ENCODE measurements around the gene HMCN2.

The HMCN2 gene

DNA sequence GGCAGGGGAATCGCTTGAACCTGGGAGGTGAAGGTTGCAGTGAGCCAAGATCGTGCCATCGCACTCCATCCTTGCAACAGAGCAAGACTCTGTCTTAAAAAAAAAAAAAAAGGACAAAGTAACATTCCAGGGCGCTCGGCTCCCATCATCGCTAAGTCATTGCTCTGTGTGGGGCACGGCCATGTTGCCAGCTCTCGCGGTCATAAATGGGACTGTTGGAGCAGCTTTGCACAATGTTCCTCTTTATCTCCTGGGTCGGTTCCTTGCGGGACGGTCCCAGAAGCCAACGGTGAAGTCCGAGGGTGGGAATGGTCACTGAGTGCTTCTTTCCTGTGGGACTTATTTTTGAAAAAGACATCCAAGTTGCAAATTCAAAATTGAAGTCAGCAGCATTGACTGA, 65.5 kb downstream of the HMCN2 start:
- TF ChIP-seq, protein P1, sequence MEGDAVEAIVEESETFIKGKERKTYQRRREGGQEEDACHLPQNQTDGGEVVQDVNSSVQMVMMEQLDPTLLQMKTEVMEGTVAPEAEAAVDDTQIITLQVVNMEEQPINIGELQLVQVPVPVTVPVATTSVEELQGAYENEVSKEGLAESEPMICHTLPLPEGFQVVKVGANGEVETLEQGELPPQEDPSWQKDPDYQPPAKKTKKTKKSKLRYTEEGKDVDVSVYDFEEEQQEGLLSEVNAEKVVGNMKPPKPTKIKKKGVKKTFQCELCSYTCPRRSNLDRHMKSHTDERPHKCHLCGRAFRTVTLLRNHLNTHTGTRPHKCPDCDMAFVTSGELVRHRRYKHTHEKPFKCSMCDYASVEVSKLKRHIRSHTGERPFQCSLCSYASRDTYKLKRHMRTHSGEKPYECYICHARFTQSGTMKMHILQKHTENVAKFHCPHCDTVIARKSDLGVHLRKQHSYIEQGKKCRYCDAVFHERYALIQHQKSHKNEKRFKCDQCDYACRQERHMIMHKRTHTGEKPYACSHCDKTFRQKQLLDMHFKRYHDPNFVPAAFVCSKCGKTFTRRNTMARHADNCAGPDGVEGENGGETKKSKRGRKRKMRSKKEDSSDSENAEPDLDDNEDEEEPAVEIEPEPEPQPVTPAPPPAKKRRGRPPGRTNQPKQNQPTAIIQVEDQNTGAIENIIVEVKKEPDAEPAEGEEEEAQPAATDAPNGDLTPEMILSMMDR (IDR thresholded peaks at IDR 0.05; ENCODE audit: low read depth, low read length, missing control alignments): no peak
- no peak overlapping the region for H3K4me3 ChIP-seq (ENCODE audit: low read depth, low read length)
- DNase-seq (ENCODE audit: low read depth): no peak

DNA sequence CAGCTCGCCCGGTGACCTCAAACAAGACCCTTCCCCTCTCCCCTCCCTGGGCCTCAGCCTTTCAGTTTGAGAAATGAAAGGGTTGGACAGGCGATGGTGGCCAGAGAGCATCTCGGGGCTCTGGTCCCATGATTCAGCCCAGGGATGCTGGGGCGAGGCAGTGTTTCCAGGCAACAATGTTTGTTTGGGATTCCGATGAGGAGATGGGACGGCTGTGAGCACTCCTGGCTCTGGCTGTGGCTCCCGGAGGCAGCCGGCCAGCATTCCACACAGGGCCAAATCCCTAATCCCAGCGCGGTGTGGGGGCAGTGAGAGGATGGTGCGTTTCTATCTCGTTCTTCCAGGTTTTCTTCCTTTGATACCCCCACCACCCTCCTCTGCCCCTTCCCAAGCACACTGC, 66.0 kb downstream of the HMCN2 start:
- no peak for DNase-seq (ENCODE audit: low read depth)
- H3K4me3 ChIP-seq (ENCODE audit: low read depth, low read length): no peak overlapping the region
- TF ChIP-seq, protein P1 (IDR thresholded peaks at IDR 0.05; ENCODE audit: low read depth, low read length, missing control alignments): no peak

DNA sequence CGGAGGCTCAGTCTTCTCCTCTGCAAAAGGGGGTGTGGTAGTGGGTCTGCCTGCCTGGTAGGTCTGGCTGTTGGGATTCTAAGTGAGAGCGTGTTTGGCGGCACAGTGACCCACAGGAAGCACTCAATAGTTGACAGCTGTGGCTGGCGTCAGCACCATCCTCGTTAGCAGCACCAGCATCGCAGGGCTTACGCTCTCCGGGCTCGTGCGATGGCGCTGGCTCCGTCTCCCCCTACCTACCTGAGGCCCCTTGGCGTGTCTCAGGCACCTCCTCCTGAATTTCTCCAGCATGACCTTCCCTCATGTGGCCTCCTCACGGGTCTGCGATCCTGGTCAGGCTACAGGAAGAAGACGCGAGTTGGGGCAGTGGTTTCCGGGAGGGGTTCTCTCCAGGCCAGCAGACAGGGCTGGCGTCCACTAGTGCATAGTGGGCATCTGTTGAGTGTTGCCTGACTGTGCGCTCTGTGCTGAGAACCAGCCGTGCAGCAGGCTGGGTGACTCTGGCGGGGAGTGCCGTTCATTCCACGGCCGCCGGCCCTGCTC, 66.9 kb downstream of the HMCN2 start:
- H3K4me3 ChIP-seq (ENCODE audit: low read depth, low read length): no peak overlapping the region
- TF ChIP-seq, protein P1 (IDR thresholded peaks at IDR 0.05; ENCODE audit: low read depth, low read length, missing control alignments): no peak
- DNase-seq (ENCODE audit: low read depth): no peak

DNA sequence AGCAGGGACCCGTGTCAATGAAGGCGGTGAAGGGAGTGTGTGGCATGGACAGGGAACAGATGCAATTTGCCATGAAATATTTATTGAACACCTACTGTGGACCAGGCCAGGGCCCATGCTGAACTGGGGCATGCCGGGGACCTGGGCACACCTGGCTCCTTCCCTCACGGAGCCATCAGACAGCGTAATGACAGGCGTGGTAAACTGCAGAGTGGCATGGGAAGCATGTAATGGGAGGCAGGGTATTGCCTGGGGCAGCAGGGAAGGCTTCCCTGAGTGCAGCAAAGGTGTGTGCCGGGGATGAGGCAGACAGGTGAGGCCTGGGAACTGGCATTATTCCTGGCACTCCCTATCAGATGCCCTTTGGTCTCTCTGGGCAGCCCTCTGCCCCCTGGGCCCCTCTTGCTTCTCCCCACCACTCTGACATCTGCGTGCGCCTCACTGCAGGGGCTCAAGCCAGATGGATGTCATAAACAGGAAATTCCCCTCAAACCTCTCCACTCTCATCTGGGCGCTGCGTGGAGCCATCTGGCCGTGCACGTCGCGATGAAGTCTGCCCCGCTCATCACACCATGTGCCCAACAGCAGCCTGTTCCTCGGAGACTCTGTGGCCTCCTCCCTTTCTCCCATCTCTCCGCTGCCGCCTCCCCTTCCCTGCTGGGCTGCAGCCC, 67.6 kb downstream of the HMCN2 start:
- no peak overlapping the region for H3K4me3 ChIP-seq (ENCODE audit: low read depth, low read length)
- TF ChIP-seq, protein P1 (IDR thresholded peaks at IDR 0.05; ENCODE audit: low read depth, low read length, missing control alignments): no peak
- no peak for DNase-seq (ENCODE audit: low read depth)

DNA sequence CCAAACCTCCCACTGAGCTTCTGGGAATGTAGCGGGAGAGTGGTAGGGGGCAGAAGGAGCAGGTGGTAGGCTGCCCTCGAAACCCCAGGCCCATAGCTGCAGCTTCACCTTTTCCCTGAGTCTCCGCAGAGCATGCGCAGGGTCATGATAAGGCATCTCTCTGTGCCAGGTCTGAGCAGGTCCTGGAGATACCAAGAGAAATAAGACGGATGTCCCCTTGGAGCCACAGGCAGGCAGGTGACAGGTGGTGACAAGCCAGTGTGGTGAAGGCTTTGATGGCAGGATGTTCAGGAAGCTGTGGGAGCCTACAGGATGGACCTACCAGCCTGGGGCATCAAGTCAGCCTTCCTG, 68.1 kb downstream of the HMCN2 start:
- no peak for DNase-seq (ENCODE audit: low read depth)
- TF ChIP-seq, protein P1 (IDR thresholded peaks at IDR 0.05; ENCODE audit: low read depth, low read length, missing control alignments): no peak
- H3K4me3 ChIP-seq (ENCODE audit: low read depth, low read length): no peak overlapping the region

DNA sequence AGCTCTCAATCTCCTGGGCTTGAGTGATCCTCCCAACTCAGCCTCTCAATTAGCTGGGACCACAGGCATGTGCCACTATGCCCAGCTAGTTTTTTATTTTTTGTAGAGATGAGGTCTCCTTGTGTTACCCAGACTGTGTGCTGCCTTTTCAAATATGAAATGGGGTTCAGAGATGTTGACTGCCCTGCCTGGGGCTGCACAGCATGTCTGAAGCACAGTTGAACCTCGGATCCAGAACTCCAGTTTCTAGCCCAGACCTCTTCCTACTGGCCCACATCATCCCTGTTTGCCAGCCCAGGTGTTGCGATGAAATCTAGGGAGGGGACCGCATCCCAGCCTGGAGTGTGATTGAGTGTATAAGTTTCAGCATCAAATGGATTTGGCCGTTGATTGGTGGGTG, 69.4 kb downstream of the HMCN2 start:
- no peak for DNase-seq (ENCODE audit: low read depth)
- TF ChIP-seq, protein P1 (IDR thresholded peaks at IDR 0.05; ENCODE audit: low read depth, low read length, missing control alignments): no peak
- no peak overlapping the region for H3K4me3 ChIP-seq (ENCODE audit: low read depth, low read length)

DNA sequence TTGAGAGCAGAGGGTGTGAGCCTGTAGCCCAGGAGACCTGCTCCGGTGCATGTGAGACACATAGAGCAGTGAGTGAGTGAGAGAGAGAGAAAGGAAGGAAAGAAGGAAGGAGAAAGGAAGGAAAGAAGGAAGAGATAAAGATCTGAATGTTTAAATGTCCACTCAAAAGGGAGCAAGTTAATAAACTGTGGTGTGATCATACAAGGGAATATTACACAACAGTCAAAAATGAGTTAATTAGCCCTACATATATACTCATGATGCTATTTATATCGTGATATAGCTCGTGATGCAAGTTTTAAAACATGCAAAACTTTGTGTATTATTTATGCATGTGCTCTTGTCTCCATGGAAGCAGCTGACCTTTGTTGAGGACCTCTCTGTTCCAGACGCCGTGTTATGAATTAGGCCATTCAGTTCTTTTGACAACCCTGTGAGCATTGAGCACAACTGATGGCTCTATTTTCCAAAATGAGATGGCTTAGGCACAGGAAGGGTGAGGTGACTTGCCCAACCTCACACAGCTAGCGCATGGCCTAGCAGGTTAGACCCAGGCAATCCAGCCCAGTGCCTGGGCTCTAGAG, 70.6 kb downstream of the HMCN2 start:
- TF ChIP-seq, protein P1 (IDR thresholded peaks at IDR 0.05; ENCODE audit: low read depth, low read length, missing control alignments): no peak
- DNase-seq (ENCODE audit: low read depth): no peak
- no peak overlapping the region for H3K4me3 ChIP-seq (ENCODE audit: low read depth, low read length)
